NCI-H2081 (cell line): ENCODE results near the gene PPP3CA.
A peak's percentile ranks its signal among the peaks of the same experiment; 100 is the strongest.
"Not testable (repeated sequence)": the region's sequence is repeated elsewhere in the genome, so short reads cannot be mapped to it uniquely, and the experiment has no call there.

Source experiments
- DNase-seq, 2 experiments: peaks; one replicate each; lab custom pipeline; 2025; lab: John Stamatoyannopoulos, UW

The PPP3CA gene

GRCh38 chr4:101098666-101099400, 248.5 kb downstream of the PPP3CA start:
- no peak for DNase-seq

GRCh38 chr4:101092609-101093008, 254.7 kb downstream of the PPP3CA start:
- not testable (repeated sequence) for DNase-seq

- DNase-seq = no peak
These were observed 258.2 kb downstream of the PPP3CA start for GRCh38 chr4:101089168-101089567.

GRCh38 chr4:101086801-101087586, 260.3 kb downstream of the PPP3CA start:
- DNase-seq = no peak

GRCh38 chr4:101083131-101083530, 264.2 kb downstream of the PPP3CA start:
- no peak for DNase-seq

- peak; percentile 7 to 77 for DNase-seq
These were observed 265.5 kb downstream of the PPP3CA start for GRCh38 chr4:101081695-101082369.

GRCh38 chr4:101081166-101081565, 266.2 kb downstream of the PPP3CA start:
- no peak for DNase-seq

GRCh38 chr4:101078950-101079349, 268.4 kb downstream of the PPP3CA start:
- DNase-seq = no peak

- no peak for DNase-seq
These were observed 271.3 kb downstream of the PPP3CA start for GRCh38 chr4:101076032-101076431.

- DNase-seq = no peak
These were observed 271.8 kb downstream of the PPP3CA start for GRCh38 chr4:101075536-101075935.

- DNase-seq = no peak
These were observed 273.0 kb downstream of the PPP3CA start for GRCh38 chr4:101074326-101074725.

GRCh38 chr4:101071241-101071640, 276.1 kb downstream of the PPP3CA start:
- DNase-seq = no peak

GRCh38 chr4:101068115-101068514, 279.2 kb downstream of the PPP3CA start:
- DNase-seq = no peak

GRCh38 chr4:101067383-101067782, 279.9 kb downstream of the PPP3CA start:
- DNase-seq = no peak

- no peak for DNase-seq
These were observed 280.6 kb downstream of the PPP3CA start for GRCh38 chr4:101066626-101067170.

- no peak for DNase-seq
These were observed 281.3 kb downstream of the PPP3CA start for GRCh38 chr4:101065935-101066485.

GRCh38 chr4:101065346-101065745, 282.0 kb downstream of the PPP3CA start:
- DNase-seq = no peak

GRCh38 chr4:101064541-101065180, 282.7 kb downstream of the PPP3CA start:
- DNase-seq = no peak

GRCh38 chr4:101055392-101055791, 291.9 kb downstream of the PPP3CA start:
- DNase-seq = no peak

- DNase-seq = no peak
These were observed 296.5 kb downstream of the PPP3CA start for GRCh38 chr4:101050837-101051205.

GRCh38 chr4:101050088-101050836, 297.1 kb downstream of the PPP3CA start:
- no peak for DNase-seq
